T47D (cell line): ENCODE data around the gene CACNA1H.

Experiments
- DNase-seq, 2 experiments: peaks; one replicate each; pipeline versions ENCODE4 v3.0.0 to v3.0.0-alpha.2; 2011 to 2012; ENCODE audit warnings: low read depth in 1 of 2, low spot score in 1 of 2
- JUND ChIP-seq: IDR thresholded peaks from 2 replicates; pipeline ENCODE4 v1.6.1; 2012; ENCODE audit warnings: low read depth
- in situ Hi-C: cut with HindIII; loops from 2 replicates; pipeline ENCODE4 v1.10.0; 2016; ENCODE audit warnings: low sequenced_read_pairs, low pct_unique_long_range_greater_than_20kb

CACNA1H gene

GRCh38 chr16:1201444-1201843 lies 48.5 kb downstream of the CACNA1H start:
- TF ChIP-seq JUND, result no peak
- in situ Hi-C loops, result no loop called here
- no peak for DNase-seq

GRCh38 chr16:1202274-1202673 lies 49.4 kb downstream of the CACNA1H start:
- no peak for DNase-seq
- no peak for TF ChIP-seq JUND
- in situ Hi-C loops, result no loop called here

GRCh38 chr16:1204933-1205332 lies 52.0 kb downstream of the CACNA1H start:
- TF ChIP-seq JUND, result no peak
- in situ Hi-C loops, result no loop called here
- DNase-seq, result no peak

GRCh38 chr16:1206326-1206725 lies 53.4 kb downstream of the CACNA1H start:
- no peak for DNase-seq
- in situ Hi-C loops, result no loop called here
- no peak for TF ChIP-seq JUND

GRCh38 chr16:1206786-1207185 lies 53.9 kb downstream of the CACNA1H start:
- in situ Hi-C loops, result no loop called here
- DNase-seq, result no peak

GRCh38 chr16:1208239-1208830 lies 55.4 kb downstream of the CACNA1H start:
- in situ Hi-C loops, result no loop called here
- DNase-seq, result no peak
- TF ChIP-seq JUND, result no peak

More at GRCh38 chr16:1206786-1207185, 53.9 kb downstream of the CACNA1H start:
- no peak for TF ChIP-seq JUND

- in situ Hi-C loops, result no loop called here
- DNase-seq, result no peak
- no peak for TF ChIP-seq JUND
These were observed 56.2 kb downstream of the CACNA1H start for GRCh38 chr16:1209081-1209480.

GRCh38 chr16:1210461-1210860 lies 57.6 kb downstream of the CACNA1H start:
- TF ChIP-seq JUND, result no peak
- no peak for DNase-seq
- in situ Hi-C loops, result no loop called here

GRCh38 chr16:1211451-1212268 lies 58.8 kb downstream of the CACNA1H start:
- in situ Hi-C loops, result no loop called here
- DNase-seq, result no peak
- TF ChIP-seq JUND, result no peak

GRCh38 chr16:1212616-1213194 lies 59.8 kb downstream of the CACNA1H start:
- no peak for DNase-seq
- no peak for TF ChIP-seq JUND
- in situ Hi-C loops, result no loop called here

GRCh38 chr16:1213231-1213630 lies 60.3 kb downstream of the CACNA1H start:
- in situ Hi-C loops, result no loop called here
- TF ChIP-seq JUND, result no peak
- no peak for DNase-seq

GRCh38 chr16:1213796-1214372 lies 61.0 kb downstream of the CACNA1H start:
- no peak for TF ChIP-seq JUND
- in situ Hi-C loops, result no loop called here
- no peak for DNase-seq

GRCh38 chr16:1214719-1215118 lies 61.8 kb downstream of the CACNA1H start:
- no peak for DNase-seq
- TF ChIP-seq JUND, result no peak
- in situ Hi-C loops, result no loop called here
